Ectodermal cell (in vitro differentiated cells): Measurements from ENCODE around the gene IL33.

Experiments used
- H3K27ac ChIP-seq: 2 replicates; pipeline ENCODE4 v1.7.0; 2013; ENCODE audit warnings: mild to moderate bottlenecking, low read depth, low read length; ENCODE audit not compliant: insufficient read depth, poor library complexity, severe bottlenecking
- H3K27me3 ChIP-seq: 2 replicates; pipeline ENCODE4 v1.7.0; 2013; ENCODE audit warnings: mild to moderate bottlenecking, low read length; ENCODE audit not compliant: insufficient read depth, control insufficient read depth, poor library complexity, severe bottlenecking
- H3K36me3 ChIP-seq: one replicate; pipeline ENCODE4 v1.7.0; 2013; ENCODE audit warnings: low read length; ENCODE audit not compliant: control insufficient read depth, insufficient read depth
- H3K4me1 ChIP-seq: one replicate; pipeline ENCODE4 v1.7.0; 2013; ENCODE audit warnings: low read length; ENCODE audit not compliant: control insufficient read depth, insufficient read depth
- H3K4me3 ChIP-seq: 2 replicates; pipeline ENCODE4 v1.7.0; 2013; ENCODE audit warnings: low read depth, low read length, control low read depth; ENCODE audit not compliant: insufficient read depth
- H3K9me3 ChIP-seq: 2 replicates; pipeline ENCODE4 v1.7.0; 2013; ENCODE audit warnings: mild to moderate bottlenecking, low read length, moderate library complexity; ENCODE audit not compliant: control insufficient read depth
- WGBS, 2 experiments: methylation state at CpG; one replicate each; pipeline ENCODE4 v1.1.7; 2013; ENCODE audit warnings: missing lambda C conversion rate in 2 of 2; 5-methylcytosine and 5-hydroxymethylcytosine counted together

Gene IL33

GRCh38 chr9:6214903-6215302 is 704 bp upstream of the IL33 start:
- H3K27ac ChIP-seq, result no peak overlapping the region
- no peaks in the 10 kb centered on the region for H3K36me3 ChIP-seq
- 90 to 92% methylated on average over 2 of the region's 2 CpGs for WGBS, 2 experiments
- H3K4me1 ChIP-seq, result no peaks in the 10 kb centered on the region
- no peak overlapping the region for H3K4me3 ChIP-seq
- no peaks in the 10 kb centered on the region for H3K27me3 ChIP-seq
- no peaks in the 10 kb centered on the region for H3K9me3 ChIP-seq

GRCh38 chr9:6216002-6216401 is 395 bp downstream of the IL33 start:
- H3K4me3 ChIP-seq, result no peak overlapping the region
- H3K27ac ChIP-seq, result no peak overlapping the region
- 92 to 96% methylated on average over 2 to 3 of the region's 3 CpGs for WGBS, 2 experiments
- no peaks in the 10 kb centered on the region for H3K4me1 ChIP-seq
- no peaks in the 10 kb centered on the region for H3K27me3 ChIP-seq
- no peaks in the 10 kb centered on the region for H3K36me3 ChIP-seq
- H3K9me3 ChIP-seq, result no peaks in the 10 kb centered on the region

- Histone ChIP-seq H3K36me3 (no peaks in the 10 kb centered on the region), H3K9me3 (no peaks in the 10 kb centered on the region), H3K27me3 (no peaks in the 10 kb centered on the region), H3K4me1 (no peaks in the 10 kb centered on the region), H3K27ac (no peak overlapping the region), H3K4me3 (no peak overlapping the region)
- WGBS, 2 experiments, result 91 to 97% methylated on average over 1 of the region's 1 CpG
Observed at GRCh38 chr9:6216951-6217350, 1.3 kb downstream of the IL33 start.

GRCh38 chr9:6218099-6218502 is 2.5 kb downstream of the IL33 start:
- Histone ChIP-seq H3K4me1 (no peaks in the 10 kb centered on the region), H3K27me3 (no peaks in the 10 kb centered on the region), H3K9me3 (no peaks in the 10 kb centered on the region), H3K36me3 (no peaks in the 10 kb centered on the region), H3K4me3 (no peak overlapping the region), H3K27ac (no peak overlapping the region)
- WGBS, 2 experiments, result 87 to 88% methylated on average over 3 of the region's 3 CpGs

- H3K4me1 ChIP-seq, result no peaks in the 10 kb centered on the region
- H3K4me3 ChIP-seq, result no peak overlapping the region
- no peaks in the 10 kb centered on the region for H3K9me3 ChIP-seq
- WGBS, 2 experiments, result 95 to 98% methylated on average over 4 of the region's 4 CpGs
- no peaks in the 10 kb centered on the region for H3K36me3 ChIP-seq
- no peak overlapping the region for H3K27ac ChIP-seq
- no peaks in the 10 kb centered on the region for H3K27me3 ChIP-seq
Observed at GRCh38 chr9:6219040-6219439, 3.4 kb downstream of the IL33 start.

GRCh38 chr9:6219981-6220380 is 4.4 kb downstream of the IL33 start:
- 93 to 100% methylated on average over 2 of the region's 2 CpGs for WGBS, 2 experiments
- Histone ChIP-seq H3K4me3 (no peak overlapping the region), H3K27me3 (no peaks in the 10 kb centered on the region), H3K36me3 (no peaks in the 10 kb centered on the region), H3K4me1 (no peaks in the 10 kb centered on the region), H3K9me3 (no peaks in the 10 kb centered on the region), H3K27ac (no peak overlapping the region)

GRCh38 chr9:6224393-6225154 is 9.0 kb downstream of the IL33 start:
- no peak overlapping the region for H3K4me3 ChIP-seq
- H3K9me3 ChIP-seq, result no peaks in the 10 kb centered on the region
- no peaks in the 10 kb centered on the region for H3K4me1 ChIP-seq
- H3K27me3 ChIP-seq, result no peaks in the 10 kb centered on the region
- no peak overlapping the region for H3K27ac ChIP-seq
- 88 to 96% methylated on average over 1 of the region's 1 CpG for WGBS, 2 experiments
- H3K36me3 ChIP-seq, result no peaks in the 10 kb centered on the region

- Histone ChIP-seq H3K36me3 (no peaks in the 10 kb centered on the region), H3K27me3 (no peaks in the 10 kb centered on the region), H3K4me3 (no peak overlapping the region), H3K4me1 (no peaks in the 10 kb centered on the region), H3K9me3 (no peaks in the 10 kb centered on the region), H3K27ac (no peak overlapping the region)
- WGBS, 2 experiments, result 14 to 23% methylated on average over 1 of the region's 1 CpG
Observed at GRCh38 chr9:6226696-6227095, 11.1 kb downstream of the IL33 start.

- Histone ChIP-seq H3K27me3 (no peaks in the 10 kb centered on the region), H3K4me3 (no peak overlapping the region), H3K36me3 (no peaks in the 10 kb centered on the region), H3K4me1 (no peaks in the 10 kb centered on the region), H3K27ac (no peak overlapping the region), H3K9me3 (no peaks in the 10 kb centered on the region)
- 92 to 95% methylated on average over 2 of the region's 2 CpGs for WGBS, 2 experiments
Observed at GRCh38 chr9:6229186-6229585, 13.6 kb downstream of the IL33 start.

GRCh38 chr9:6229619-6230018 is 14.0 kb downstream of the IL33 start:
- no peak overlapping the region for H3K4me3 ChIP-seq
- WGBS, 2 experiments, result 85 to 87% methylated on average over 1 of the region's 1 CpG
- H3K27ac ChIP-seq, result no peak overlapping the region

More at GRCh38 chr9:6229619-6230018, 14.0 kb downstream of the IL33 start:
- Histone ChIP-seq H3K27me3 (no peaks in the 10 kb centered on the region), H3K36me3 (no peaks in the 10 kb centered on the region), H3K4me1 (no peaks in the 10 kb centered on the region), H3K9me3 (no peaks in the 10 kb centered on the region)
